ENCODE measurements around the gene FBXO33. TPM values are rescaled to one million over a fixed set of nuclear protein-coding genes. Genes with fewer than 3 reads are reported as not detected.

FBXO33 gene
- polyA plus RNA-seq, 1 donor from 2014 or later, result 32.0 TPM

- Histone ChIP-seq H3K9me2 (ENCODE audit: insufficient read depth, low read length) (no peaks in the 10 kb centered on the region), H3K4me2 (ENCODE audit: low read length) (no peak overlapping the region), H3K36me3 (ENCODE audit: insufficient read depth, low read length) (no peaks in the 10 kb centered on the region), H4K20me1 (ENCODE audit: insufficient read depth) (no peaks in the 10 kb centered on the region), H3K27ac (ENCODE audit: low read length) (no peak overlapping the region), H3K9ac (ENCODE audit: low read length) (no peak overlapping the region), H3K9me3 (ENCODE audit: low read length) (no peaks in the 10 kb centered on the region), H2AFZ (ENCODE audit: low read depth, low read length) (no peak overlapping the region), H3F3A (ENCODE audit: insufficient read depth, low read length, poor library complexity, severe bottlenecking) (no peaks in the 10 kb centered on the region), H3K27me3 (ENCODE audit: insufficient read depth, low read depth, low read length) (no peaks in the 10 kb centered on the region), H3K4me3 (ENCODE audit: low read length) (no peak overlapping the region), H3K79me2 (replicated peaks; ENCODE audit: insufficient read depth, low read length) (no peaks in the 10 kb centered on the region)
- no peak for TF ChIP-seq SMC3 (conservative IDR thresholded peaks at IDR 0.05; ENCODE audit: poor library complexity)
- TF ChIP-seq RAD21 (conservative IDR thresholded peaks at IDR 0.05), result no peak
- TF ChIP-seq REST (IDR thresholded peaks at IDR 0.05; ENCODE audit: borderline replicate concordance), result no peak
- TF ChIP-seq EZH2 (IDR thresholded peaks at IDR 0.05; ENCODE audit: borderline replicate concordance, insufficient read depth, low read length, poor library complexity, severe bottlenecking), result no peak
- no peak for TF ChIP-seq CTCF (IDR thresholded peaks at IDR 0.05; ENCODE audit: poor library complexity, severe bottlenecking)
- no peak for TF ChIP-seq EP300 (conservative IDR thresholded peaks at IDR 0.05; ENCODE audit: poor library complexity, severe bottlenecking)
- TF ChIP-seq POLR2AphosphoS5 (IDR thresholded peaks at IDR 0.05), result no peak
- TF ChIP-seq TAF1 (IDR thresholded peaks at IDR 0.05; ENCODE audit: low read depth), result no peak
- TF ChIP-seq MXI1 (conservative IDR thresholded peaks at IDR 0.05; ENCODE audit: poor library complexity, severe bottlenecking), result no peak
Observed at GRCh38 chr14:39447175-39447661, 15.0 kb upstream of the FBXO33 start.

GRCh38 chr14:39446131-39446744, 14.0 kb upstream of the FBXO33 start:
- H3K4me2 ChIP-seq (ENCODE audit: low read length), result no peak overlapping the region
- H4K20me1 ChIP-seq (ENCODE audit: insufficient read depth), result no peaks in the 10 kb centered on the region

More at GRCh38 chr14:39446131-39446744, 14.0 kb upstream of the FBXO33 start:
- TF ChIP-seq EP300 (conservative IDR thresholded peaks at IDR 0.05; ENCODE audit: poor library complexity, severe bottlenecking) (no peak), SMC3 (conservative IDR thresholded peaks at IDR 0.05; ENCODE audit: poor library complexity) (no peak), CTCF (IDR thresholded peaks at IDR 0.05; ENCODE audit: poor library complexity, severe bottlenecking) (no peak), RAD21 (conservative IDR thresholded peaks at IDR 0.05) (no peak), MXI1 (conservative IDR thresholded peaks at IDR 0.05; ENCODE audit: poor library complexity, severe bottlenecking) (no peak), TAF1 (IDR thresholded peaks at IDR 0.05; ENCODE audit: low read depth) (no peak), EZH2 (IDR thresholded peaks at IDR 0.05; ENCODE audit: borderline replicate concordance, insufficient read depth, low read length, poor library complexity, severe bottlenecking) (no peak), REST (IDR thresholded peaks at IDR 0.05; ENCODE audit: borderline replicate concordance) (no peak), POLR2AphosphoS5 (IDR thresholded peaks at IDR 0.05) (no peak)
- Histone ChIP-seq H3K79me2 (replicated peaks; ENCODE audit: insufficient read depth, low read length) (no peaks in the 10 kb centered on the region), H2AFZ (ENCODE audit: low read depth, low read length) (no peak overlapping the region), H3K9me2 (ENCODE audit: insufficient read depth, low read length) (no peaks in the 10 kb centered on the region), H3K9me3 (ENCODE audit: low read length) (no peaks in the 10 kb centered on the region), H3K4me3 (ENCODE audit: low read length) (no peak overlapping the region), H3F3A (ENCODE audit: insufficient read depth, low read length, poor library complexity, severe bottlenecking) (no peaks in the 10 kb centered on the region), H3K27me3 (ENCODE audit: insufficient read depth, low read depth, low read length) (no peaks in the 10 kb centered on the region), H3K9ac (ENCODE audit: low read length) (no peak overlapping the region), H3K27ac (ENCODE audit: low read length) (no peak overlapping the region), H3K36me3 (ENCODE audit: insufficient read depth, low read length) (no peaks in the 10 kb centered on the region)
